Fibroblast of peridontal ligament (primary cell): ENCODE data around the gene GSTA3.
"Not testable (repeated sequence)": the region's sequence is repeated elsewhere in the genome, so short reads cannot be mapped to it uniquely, and the experiment has no call there.

Source experiments
- DNase-seq: peaks from one replicate; pipeline ENCODE4 v3.0.0-alpha.2; 2010; ENCODE audit errors: extremely low read depth

GSTA3 gene

GRCh38 chr6:52858416-52858815 is 51.1 kb downstream of the GSTA3 start:
- DNase-seq = no peak

- not testable (repeated sequence) for DNase-seq
These were observed 53.4 kb downstream of the GSTA3 start for GRCh38 chr6:52856137-52856536.

DNA sequence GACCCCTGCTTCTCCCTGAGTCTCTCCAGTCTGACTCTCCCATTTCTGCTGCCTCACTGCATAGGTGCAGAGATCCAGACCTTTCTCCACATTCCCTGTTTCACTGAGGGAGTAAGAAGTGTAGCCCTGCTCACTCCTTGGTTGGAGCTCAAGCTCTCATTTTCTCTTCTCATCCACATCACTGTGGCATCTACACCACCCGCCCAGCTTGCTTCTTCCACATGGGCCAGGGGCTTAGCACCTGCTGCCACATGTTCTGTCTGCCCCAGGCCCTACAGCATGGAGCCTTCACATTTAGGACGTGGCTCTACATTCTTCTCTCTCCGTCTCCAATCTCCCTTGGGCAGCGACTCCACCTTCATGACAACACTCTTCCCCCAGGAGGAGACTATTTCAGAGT is 60.4 kb downstream of the GSTA3 start:
- DNase-seq = no peak
